ENCODE measurements around the gene CACNA1I.

The CACNA1I gene

GRCh38 chr22:39625569-39626537 is 55.3 kb downstream of the CACNA1I start:
- in situ Hi-C loops (cut with HindIII; ENCODE audit: low sequenced_read_pairs) = no loop called here
- DNase-seq (ENCODE audit: low read depth) = no peak

GRCh38 chr22:39627208-39627607 is 56.7 kb downstream of the CACNA1I start:
- TF ChIP-seq CTCF (IDR thresholded peaks at IDR 0.05; ENCODE audit: low read depth, low read length, missing control alignments) = no peak
- in situ Hi-C loops (cut with HindIII; ENCODE audit: low sequenced_read_pairs) = no loop called here
- H3K4me3 ChIP-seq (ENCODE audit: low read depth, low read length) = no peak overlapping the region
- DNase-seq (ENCODE audit: low read depth) = no peak

More at GRCh38 chr22:39625569-39626537, 55.3 kb downstream of the CACNA1I start:
- no peak for TF ChIP-seq CTCF (IDR thresholded peaks at IDR 0.05; ENCODE audit: low read depth, low read length, missing control alignments)
- no peak overlapping the region for H3K4me3 ChIP-seq (ENCODE audit: low read depth, low read length)

GRCh38 chr22:39627865-39628562 is 57.5 kb downstream of the CACNA1I start:
- in situ Hi-C loops (cut with HindIII; ENCODE audit: low sequenced_read_pairs) = no loop called here
- DNase-seq (ENCODE audit: low read depth) = no peak
- H3K4me3 ChIP-seq (ENCODE audit: low read depth, low read length) = no peak overlapping the region
- no peak for TF ChIP-seq CTCF (IDR thresholded peaks at IDR 0.05; ENCODE audit: low read depth, low read length, missing control alignments)

- no peak for DNase-seq (ENCODE audit: low read depth)
- TF ChIP-seq CTCF (IDR thresholded peaks at IDR 0.05; ENCODE audit: low read depth, low read length, missing control alignments) = no peak
- in situ Hi-C loops (cut with HindIII; ENCODE audit: low sequenced_read_pairs) = no loop called here
- no peak overlapping the region for H3K4me3 ChIP-seq (ENCODE audit: low read depth, low read length)
Measured at GRCh38 chr22:39628563-39629080, 58.1 kb downstream of the CACNA1I start.

- no peak for DNase-seq (ENCODE audit: low read depth)
- no peak overlapping the region for H3K4me3 ChIP-seq (ENCODE audit: low read depth, low read length)
Measured at GRCh38 chr22:39629851-39630250, 59.3 kb downstream of the CACNA1I start.

More at GRCh38 chr22:39629851-39630250, 59.3 kb downstream of the CACNA1I start:
- in situ Hi-C loops (cut with HindIII; ENCODE audit: low sequenced_read_pairs) = no loop called here
- TF ChIP-seq CTCF (IDR thresholded peaks at IDR 0.05; ENCODE audit: low read depth, low read length, missing control alignments) = no peak

All from astrocyte of the cerebellum (primary cell).